ENCODE measurements around the gene NHERF2.

GRCh38 chr16:2032285-2033056 lies 5.8 kb downstream of the NHERF2 start:
- TF ChIP-seq FOXA1 (IDR thresholded peaks at IDR 0.05) (no peak), CTBP1 (IDR thresholded peaks at IDR 0.05; ENCODE audit: borderline replicate concordance) (no peak), SP1 (IDR thresholded peaks at IDR 0.05) (no peak), BHLHE40 (IDR thresholded peaks at IDR 0.05; ENCODE audit: borderline replicate concordance) (no peak)
